Measurements from ENCODE around the gene B3GNT9. TPM values are rescaled to one million over a fixed set of nuclear protein-coding genes. Genes with fewer than 3 reads are reported as not detected.

Gene B3GNT9
- total and polyA plus RNA-seq, 5 donors = 11.7 to 19.8 (median 18.2) TPM

GRCh38 chr16:67108931-67109406 lies 41.8 kb downstream of the B3GNT9 start:
- WGBS = 56% methylated on average over 18 of the region's 18 CpGs
- H3K4me3 ChIP-seq (ENCODE audit: low read length) = peak overlapping the region; percentile 80
- no peaks in the 10 kb centered on the region for H3K9me3 ChIP-seq (ENCODE audit: control insufficient read depth, low read length)
- peaks cover 5% of the 10 kb centered on the region for H3K4me1 ChIP-seq (ENCODE audit: control insufficient read depth, insufficient read depth, low read length)
- peak in 1 of 2 donors; percentile 3 for ATAC-seq
- peak in 1 of 3 donors; percentile 76 for DNase-seq
- peak overlapping the region; percentile 66 for H3K27ac ChIP-seq (ENCODE audit: low read length)
- H3K27me3 ChIP-seq (ENCODE audit: control insufficient read depth, insufficient read depth) = no peaks in the 10 kb centered on the region
- intact Hi-C loops (cut with DNase I) = no loop called here

- DNase-seq = no peak
- no peak for ATAC-seq
- H3K27ac ChIP-seq (ENCODE audit: low read length) = no peak overlapping the region
- no peaks in the 10 kb centered on the region for H3K9me3 ChIP-seq (ENCODE audit: control insufficient read depth, low read length)
- no peaks in the 10 kb centered on the region for H3K27me3 ChIP-seq (ENCODE audit: control insufficient read depth, insufficient read depth)
- H3K4me1 ChIP-seq (ENCODE audit: control insufficient read depth, insufficient read depth, low read length) = peaks cover 6% of the 10 kb centered on the region
- intact Hi-C loops (cut with DNase I) = no loop called here
- H3K4me3 ChIP-seq (ENCODE audit: low read length) = no peak overlapping the region
- 96% methylated on average over 6 of the region's 6 CpGs for WGBS
Measured at GRCh38 chr16:67108489-67108888, 42.3 kb downstream of the B3GNT9 start.

GRCh38 chr16:67105881-67106280 lies 44.9 kb downstream of the B3GNT9 start:
- no peak for DNase-seq
- Histone ChIP-seq H3K4me3 (ENCODE audit: low read length) (no peak overlapping the region), H3K27ac (ENCODE audit: low read length) (no peak overlapping the region), H3K27me3 (ENCODE audit: control insufficient read depth, insufficient read depth) (no peaks in the 10 kb centered on the region), H3K9me3 (ENCODE audit: control insufficient read depth, low read length) (no peaks in the 10 kb centered on the region), H3K4me1 (ENCODE audit: control insufficient read depth, insufficient read depth, low read length) (peaks cover 6% of the 10 kb centered on the region)
- intact Hi-C loops (cut with DNase I) = no loop called here
- 41% methylated on average over 5 of the region's 5 CpGs for WGBS
- ATAC-seq = no peak

- intact Hi-C loops (cut with DNase I) = no loop called here
- no peaks in the 10 kb centered on the region for H3K27me3 ChIP-seq (ENCODE audit: control insufficient read depth, insufficient read depth)
- ATAC-seq = no peak
- H3K4me3 ChIP-seq (ENCODE audit: low read length) = no peak overlapping the region
- peaks cover 6% of the 10 kb centered on the region for H3K4me1 ChIP-seq (ENCODE audit: control insufficient read depth, insufficient read depth, low read length)
- 64% methylated on average over 2 of the region's 2 CpGs for WGBS
- H3K27ac ChIP-seq (ENCODE audit: low read length) = peak overlapping the region; percentile 1
- no peaks in the 10 kb centered on the region for H3K9me3 ChIP-seq (ENCODE audit: control insufficient read depth, low read length)
- no peak for DNase-seq
Measured at GRCh38 chr16:67105246-67105645, 45.6 kb downstream of the B3GNT9 start.

GRCh38 chr16:67104845-67105244 lies 46.0 kb downstream of the B3GNT9 start:
- Histone ChIP-seq H3K27me3 (ENCODE audit: control insufficient read depth, insufficient read depth) (no peaks in the 10 kb centered on the region), H3K9me3 (ENCODE audit: control insufficient read depth, low read length) (no peaks in the 10 kb centered on the region), H3K4me3 (ENCODE audit: low read length) (no peak overlapping the region), H3K4me1 (ENCODE audit: control insufficient read depth, insufficient read depth, low read length) (peaks cover 6% of the 10 kb centered on the region), H3K27ac (ENCODE audit: low read length) (no peak overlapping the region)
- ATAC-seq = no peak
- DNase-seq = no peak
- WGBS = 88% methylated on average over 6 of the region's 6 CpGs
- intact Hi-C loops (cut with DNase I) = no loop called here

- H3K4me3 ChIP-seq (ENCODE audit: low read length) = no peak overlapping the region
- DNase-seq (no peak), ATAC-seq (peak; percentile 53 to 61)
- no peaks in the 10 kb centered on the region for H3K27me3 ChIP-seq (ENCODE audit: control insufficient read depth, insufficient read depth)
- no peak overlapping the region for H3K27ac ChIP-seq (ENCODE audit: low read length)
- no peaks in the 10 kb centered on the region for H3K9me3 ChIP-seq (ENCODE audit: control insufficient read depth, low read length)
- intact Hi-C loops (cut with DNase I) = no loop called here
- WGBS = 54% methylated on average over 4 of the region's 4 CpGs
- H3K4me1 ChIP-seq (ENCODE audit: control insufficient read depth, insufficient read depth, low read length) = peaks cover 5% of the 10 kb centered on the region
Measured at GRCh38 chr16:67104061-67104460, 46.7 kb downstream of the B3GNT9 start.

- Histone ChIP-seq H3K9me3 (ENCODE audit: control insufficient read depth, low read length) (no peaks in the 10 kb centered on the region), H3K4me3 (ENCODE audit: low read length) (no peak overlapping the region), H3K27ac (ENCODE audit: low read length) (no peak overlapping the region), H3K27me3 (ENCODE audit: control insufficient read depth, insufficient read depth) (no peaks in the 10 kb centered on the region), H3K4me1 (ENCODE audit: control insufficient read depth, insufficient read depth, low read length) (peaks cover 4% of the 10 kb centered on the region)
- intact Hi-C loops (cut with DNase I) = no loop called here
- no peak for ATAC-seq
- 91% methylated on average over 4 of the region's 4 CpGs for WGBS
- DNase-seq = no peak
Measured at GRCh38 chr16:67101311-67102082, 49.3 kb downstream of the B3GNT9 start.

GRCh38 chr16:67100569-67101310 lies 50.1 kb downstream of the B3GNT9 start:
- no peak overlapping the region for H3K4me3 ChIP-seq (ENCODE audit: low read length)
- WGBS = 96% methylated on average over 1 of the region's 1 CpG
- no peaks in the 10 kb centered on the region for H3K27me3 ChIP-seq (ENCODE audit: control insufficient read depth, insufficient read depth)
- ATAC-seq = no peak
- DNase-seq = no peak
- no peak overlapping the region for H3K27ac ChIP-seq (ENCODE audit: low read length)
- intact Hi-C loops (cut with DNase I) = no loop called here
- peaks cover 4% of the 10 kb centered on the region for H3K4me1 ChIP-seq (ENCODE audit: control insufficient read depth, insufficient read depth, low read length)
- no peaks in the 10 kb centered on the region for H3K9me3 ChIP-seq (ENCODE audit: control insufficient read depth, low read length)

- WGBS = 94% methylated on average over 2 of the region's 2 CpGs
- H3K4me3 ChIP-seq (ENCODE audit: low read length) = no peak overlapping the region
- no peaks in the 10 kb centered on the region for H3K4me1 ChIP-seq (ENCODE audit: control insufficient read depth, insufficient read depth, low read length)
- no peak overlapping the region for H3K27ac ChIP-seq (ENCODE audit: low read length)
- H3K9me3 ChIP-seq (ENCODE audit: control insufficient read depth, low read length) = no peaks in the 10 kb centered on the region
- intact Hi-C loops (cut with DNase I) = no loop called here
- H3K27me3 ChIP-seq (ENCODE audit: control insufficient read depth, insufficient read depth) = no peaks in the 10 kb centered on the region
- DNase-seq = no peak
- ATAC-seq = no peak
Measured at GRCh38 chr16:67098599-67098998, 52.2 kb downstream of the B3GNT9 start.
